HG02970 (cell line): ENCODE data around the gene C2orf68.
"Not testable (repeated sequence)": the region's sequence is repeated elsewhere in the genome, so short reads cannot be mapped to it uniquely, and the experiment has no call there.

ENCODE experiments used
- ATAC-seq: cut with Tn5 transposase; IDR thresholded peaks from one replicate; pipeline ENCODE4 v1.9.1; 2021; ENCODE audit warnings: mild to moderate bottlenecking, moderate library complexity, moderate number of reproducible peaks; ENCODE audit not compliant: unreplicated experiment, low FRiP score

C2orf68 gene

GRCh38 chr2:85611705-85612587 lies at the start of gene C2orf68:
Gene C2orf68, minus strand, starts transcription at chr2:85612066. Its CDS starts 82 bp downstream, at chr2:85611984.
- peak; percentile 72 for ATAC-seq

- no peak for ATAC-seq
These were observed 49.4 kb upstream of the C2orf68 start for GRCh38 chr2:85661139-85661858.

- no peak for ATAC-seq
These were observed 48.9 kb upstream of the C2orf68 start for GRCh38 chr2:85660725-85661124.

GRCh38 chr2:85660301-85660700 lies 48.4 kb upstream of the C2orf68 start:
- not testable (repeated sequence) for ATAC-seq

GRCh38 chr2:85659324-85659981 lies 47.6 kb upstream of the C2orf68 start:
- no peak for ATAC-seq

GRCh38 chr2:85657399-85657798 lies 45.5 kb upstream of the C2orf68 start:
- ATAC-seq, result not testable (repeated sequence)

GRCh38 chr2:85656468-85656867 lies 44.6 kb upstream of the C2orf68 start:
- ATAC-seq, result no peak

GRCh38 chr2:85655961-85656417 lies 44.1 kb upstream of the C2orf68 start:
- ATAC-seq, result no peak

GRCh38 chr2:85653996-85654395 lies 42.1 kb upstream of the C2orf68 start:
- no peak for ATAC-seq

GRCh38 chr2:85652056-85652455 lies 40.2 kb upstream of the C2orf68 start:
- ATAC-seq, result no peak

GRCh38 chr2:85651097-85651496 lies 39.2 kb upstream of the C2orf68 start:
- no peak for ATAC-seq

GRCh38 chr2:85650456-85650855 lies 38.6 kb upstream of the C2orf68 start:
- no peak for ATAC-seq

GRCh38 chr2:85649201-85650190 lies 37.6 kb upstream of the C2orf68 start:
- no peak for ATAC-seq

GRCh38 chr2:85648619-85649018 lies 36.8 kb upstream of the C2orf68 start:
- no peak for ATAC-seq

GRCh38 chr2:85647823-85648526 lies 36.1 kb upstream of the C2orf68 start:
- no peak for ATAC-seq

- no peak for ATAC-seq
These were observed 34.3 kb upstream of the C2orf68 start for GRCh38 chr2:85646166-85646565.

- ATAC-seq, result no peak
These were observed 33.0 kb upstream of the C2orf68 start for GRCh38 chr2:85644909-85645308.

- ATAC-seq, result no peak
These were observed 30.9 kb upstream of the C2orf68 start for GRCh38 chr2:85642725-85643124.

- no peak for ATAC-seq
These were observed 23.8 kb upstream of the C2orf68 start for GRCh38 chr2:85635636-85636035.
